ENCODE data around the gene EIF2A.
"Not testable (repeated sequence)": the region's sequence is repeated elsewhere in the genome, so short reads cannot be mapped to it uniquely, and the experiment has no call there.

EIF2A gene

GRCh38 chr3:150600647-150601530 lies 54.3 kb downstream of the EIF2A start:
- in situ Hi-C loops (cut with HindIII; ENCODE audit: low sequenced_read_pairs), result not testable (repeated sequence)

- in situ Hi-C loops (cut with HindIII; ENCODE audit: low sequenced_read_pairs), result no loop called here
Measured at GRCh38 chr3:150602426-150603152, 56.0 kb downstream of the EIF2A start.

- in situ Hi-C loops (cut with HindIII; ENCODE audit: low sequenced_read_pairs), result no loop called here
Measured at GRCh38 chr3:150603153-150603979, 56.8 kb downstream of the EIF2A start, which contains the start of gene SELENOT. SELENOT (plus strand) TSS chr3:150603321; CDS start chr3:150603363, 42 bp downstream.

- in situ Hi-C loops (cut with HindIII; ENCODE audit: low sequenced_read_pairs), result no loop called here
Measured at GRCh38 chr3:150603980-150604319, 57.4 kb downstream of the EIF2A start.

GRCh38 chr3:150605998-150606641 lies 59.5 kb downstream of the EIF2A start:
- in situ Hi-C loops (cut with HindIII; ENCODE audit: low sequenced_read_pairs), result no loop called here

GRCh38 chr3:150607267-150608065 lies 60.9 kb downstream of the EIF2A start:
- in situ Hi-C loops (cut with HindIII; ENCODE audit: low sequenced_read_pairs), result no loop called here

GRCh38 chr3:150609988-150610387 lies 63.4 kb downstream of the EIF2A start:
- in situ Hi-C loops (cut with HindIII; ENCODE audit: low sequenced_read_pairs), result no loop called here

- in situ Hi-C loops (cut with HindIII; ENCODE audit: low sequenced_read_pairs), result no loop called here
Measured at GRCh38 chr3:150610785-150611184, 64.2 kb downstream of the EIF2A start.

GRCh38 chr3:150611666-150612065 lies 65.1 kb downstream of the EIF2A start:
- in situ Hi-C loops (cut with HindIII; ENCODE audit: low sequenced_read_pairs), result no loop called here

- in situ Hi-C loops (cut with HindIII; ENCODE audit: low sequenced_read_pairs), result no loop called here
Measured at GRCh38 chr3:150612494-150612893, 65.9 kb downstream of the EIF2A start.

GRCh38 chr3:150613034-150613433 lies 66.4 kb downstream of the EIF2A start:
- in situ Hi-C loops (cut with HindIII; ENCODE audit: low sequenced_read_pairs), result no loop called here

GRCh38 chr3:150613709-150614480 lies 67.3 kb downstream of the EIF2A start:
- in situ Hi-C loops (cut with HindIII; ENCODE audit: low sequenced_read_pairs), result no loop called here

GRCh38 chr3:150620002-150620689 lies 73.6 kb downstream of the EIF2A start:
- in situ Hi-C loops (cut with HindIII; ENCODE audit: low sequenced_read_pairs), result no loop called here

- in situ Hi-C loops (cut with HindIII; ENCODE audit: low sequenced_read_pairs), result not testable (repeated sequence)
Measured at GRCh38 chr3:150622955-150623354, 76.4 kb downstream of the EIF2A start.

GRCh38 chr3:150623945-150624344 lies 77.4 kb downstream of the EIF2A start:
- in situ Hi-C loops (cut with HindIII; ENCODE audit: low sequenced_read_pairs), result no loop called here

GRCh38 chr3:150626148-150626930 lies 79.8 kb downstream of the EIF2A start:
- in situ Hi-C loops (cut with HindIII; ENCODE audit: low sequenced_read_pairs), result no loop called here

- in situ Hi-C loops (cut with HindIII; ENCODE audit: low sequenced_read_pairs), result no loop called here
Measured at GRCh38 chr3:150627557-150627956, 81.0 kb downstream of the EIF2A start.
